K562 (cell line): ENCODE data around the gene OLAH. TPM values are rescaled to one million over a fixed set of nuclear protein-coding genes. Genes with fewer than 3 reads are reported as not detected.
A peak's percentile ranks its signal among the peaks of the same experiment; 100 is the strongest.

Experiments
- BHLHE40 ChIP-seq: IDR thresholded peaks from 2 replicates; pipeline ENCODE4 v1.6.1; 2011; ENCODE audit warnings: low read length, improper control_type of control experiment
- DNMT1 ChIP-seq: fragments of 450-650 bp; IDR thresholded peaks from 2 replicates; pipeline ENCODE4 v1.6.1; 2016; ENCODE audit warnings: antibody characterized with exemption, mild to moderate bottlenecking
- HLTF ChIP-seq: fragments of 450-650 bp; IDR thresholded peaks from 2 replicates; pipeline ENCODE4 v1.6.1; 2016
- HNRNPLL ChIP-seq: fragments of 200-400 bp; formaldehyde crosslinking; IDR thresholded peaks from 2 replicates; pipeline ENCODE4 v1.6.1; 2017; ENCODE audit warnings: low read length, low read depth, mild to moderate bottlenecking; ENCODE audit not compliant: poor library complexity, severe bottlenecking
- LCOR ChIP-seq: sonication (generic); formaldehyde crosslinking; IDR thresholded peaks from 2 replicates; pipeline ENCODE4 v1.8.0; 2022; ENCODE audit warnings: mild to moderate bottlenecking, missing genetic modification reagents
- SMARCA5 ChIP-seq: fragments of 450-650 bp; IDR thresholded peaks from 2 replicates; pipeline ENCODE4 v1.6.1; 2016
- ZFX ChIP-seq: sonication (generic); formaldehyde crosslinking; IDR thresholded peaks from 2 replicates; pipeline ENCODE4 v1.8.0; 2022; ENCODE audit warnings: mild to moderate bottlenecking, missing genetic modification reagents, moderate library complexity
- ZNF146 ChIP-seq: IDR thresholded peaks from one replicate; pipeline ENCODE4 v1.6.1; 2018; ENCODE audit warnings: missing compliant biosample characterization; ENCODE audit not compliant: unreplicated experiment
- ZNF354B ChIP-seq: fragments of 250-450 bp; sonication (Bioruptor Pico); IDR thresholded peaks from 2 replicates; pipeline ENCODE4 v1.4.0; 2020
- polyA plus RNA-seq, 8 experiments: library from polyadenylated mRNA; depleted of rRNA in 4 of 8; stranded (reverse) in 5 of 8; unstranded in 3 of 8; fragments of >200 nt; fragmentation: Nextera tagmentation in 2 of 8; fragmentation: Illumina TruSeq in 1 of 8; extraction: Ambion mirVana in 2 of 8; extraction: Trizol in 1 of 8; gene quantifications; 2 replicates each; pipeline versions ENCODE4 v1.2.1 to v1.2.3, GENCODE V29; 2011 to 2014; ENCODE audit warnings: inconsistent platforms in 1 of 8, missing spikeins in 1 of 8
- total RNA-seq, 7 experiments: library from RNA; depleted of rRNA in 6 of 7; stranded (reverse); fragments of >200 nt in 6 of 7; fragmentation: Illumina TruSeq in 2 of 7; extraction: Trizol in 2 of 7; gene quantifications; 2 replicates each; pipeline versions ENCODE4 v1.2.1 to v1.2.3, GENCODE V29; 2011 to 2021; ENCODE audit warnings: low replicate concordance in 1 of 7
- TF ChIP-seq, protein P1 (sequence below): fragments of 450-650 bp; formaldehyde crosslinking; IDR thresholded peaks from 2 replicates; pipeline ENCODE4 v1.4.0; 2020; ENCODE audit warnings: mild to moderate bottlenecking, moderate library complexity
- TF ChIP-seq, protein P2 (sequence below): IDR thresholded peaks from 3 replicates; pipeline ENCODE4 v1.6.1; 2011; ENCODE audit warnings: borderline replicate concordance, mild to moderate bottlenecking; ENCODE audit not compliant: insufficient read length, insufficient read depth
- TF ChIP-seq, protein P3 (sequence below): sonication (generic); formaldehyde crosslinking; IDR thresholded peaks from 2 replicates; pipeline ENCODE4 v1.9.0; 2022; ENCODE audit warnings: mild to moderate bottlenecking, missing genetic modification reagents
- TF ChIP-seq, protein P4 (sequence below), 2 experiments: fragments of 450-650 bp; formaldehyde crosslinking in 1 of 2; IDR thresholded peaks; 2 replicates each; pipeline versions ENCODE4 v1.4.0 to v1.6.1; 2014 to 2020; ENCODE audit warnings: mild to moderate bottlenecking in 2 of 2, borderline replicate concordance in 1 of 2, low read depth in 1 of 2
- TF ChIP-seq, protein P5 (sequence below): fragments of 200-800 bp; sonication (Bioruptor generic); IDR thresholded peaks from 2 replicates; pipeline ENCODE4 v1.6.1; 2017; ENCODE audit warnings: missing genetic modification characterization, missing compliant biosample characterization

The OLAH gene
- total and polyA plus RNA-seq, 9 of the 15 experiments (the other 6 are each of a cell fraction or from before 2014, with no cell fraction given) = 0.11 to 0.45 (median 0.18) TPM; not detected in 3

DNA sequence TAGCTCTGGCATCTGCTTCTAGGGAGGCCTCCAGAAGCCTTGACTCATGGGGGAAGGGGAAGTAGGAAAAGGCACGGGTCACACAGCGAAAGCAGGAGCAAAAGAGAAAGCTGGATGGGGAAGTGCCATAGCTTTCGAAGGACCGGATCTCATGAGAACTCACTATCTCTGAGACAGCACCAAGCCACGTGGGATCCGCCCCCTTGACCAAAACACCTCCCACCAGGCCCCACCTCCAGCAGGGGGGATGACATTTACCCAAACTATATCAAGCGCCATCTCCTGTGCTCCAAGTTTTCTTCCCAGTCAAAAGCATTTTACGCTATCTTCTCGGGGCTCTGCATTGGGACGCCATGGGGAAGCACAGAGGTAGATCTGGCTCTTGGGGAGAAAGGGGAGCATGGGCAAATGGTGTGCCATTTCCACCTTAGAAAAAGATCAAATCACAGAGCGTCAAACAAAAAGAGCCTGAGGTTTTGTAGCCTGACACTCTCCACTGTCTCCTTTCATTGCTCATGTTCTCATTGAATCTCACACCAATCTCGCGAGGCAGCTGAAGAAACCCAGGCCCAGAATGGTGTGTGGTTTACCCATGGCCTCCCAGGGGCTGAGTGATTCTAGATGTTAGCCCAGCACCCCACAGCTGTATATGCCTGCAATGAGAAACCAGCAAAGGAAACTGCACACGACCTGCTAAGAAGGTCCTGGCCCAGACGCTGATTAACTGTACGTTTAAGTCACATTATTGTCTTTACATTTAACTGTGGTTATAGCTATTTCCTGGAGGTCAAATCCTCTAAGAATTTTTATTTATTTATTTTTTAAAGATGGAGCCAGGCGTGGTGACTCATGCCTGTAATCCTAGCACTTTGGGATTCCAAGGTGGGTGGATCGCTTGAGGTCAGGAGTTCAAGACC, 8.1 kb upstream of the OLAH start (continued):
- TF ChIP-seq ZFX (CRISPR knock-in tag) (peak; percentile 24; the same call in 1 of the 2 replicates), HLTF (no peak), LCOR (CRISPR knock-in tag) (no peak), ZNF146 (no peak), ZNF354B (CRISPR knock-in tag) (no peak), HNRNPLL (peak; percentile 50), DNMT1 (no peak), SMARCA5 (no peak), BHLHE40 (peak; percentile 64)
- TF ChIP-seq, protein P1, sequence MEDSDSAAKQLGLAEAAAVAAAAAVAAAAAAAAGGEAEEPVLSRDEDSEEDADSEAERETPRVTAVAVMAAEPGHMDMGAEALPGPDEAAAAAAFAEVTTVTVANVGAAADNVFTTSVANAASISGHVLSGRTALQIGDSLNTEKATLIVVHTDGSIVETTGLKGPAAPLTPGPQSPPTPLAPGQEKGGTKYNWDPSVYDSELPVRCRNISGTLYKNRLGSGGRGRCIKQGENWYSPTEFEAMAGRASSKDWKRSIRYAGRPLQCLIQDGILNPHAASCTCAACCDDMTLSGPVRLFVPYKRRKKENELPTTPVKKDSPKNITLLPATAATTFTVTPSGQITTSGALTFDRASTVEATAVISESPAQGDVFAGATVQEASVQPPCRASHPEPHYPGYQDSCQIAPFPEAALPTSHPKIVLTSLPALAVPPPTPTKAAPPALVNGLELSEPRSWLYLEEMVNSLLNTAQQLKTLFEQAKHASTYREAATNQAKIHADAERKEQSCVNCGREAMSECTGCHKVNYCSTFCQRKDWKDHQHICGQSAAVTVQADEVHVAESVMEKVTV (CRISPR knock-in tag) = no peak
- TF ChIP-seq, protein P2, sequence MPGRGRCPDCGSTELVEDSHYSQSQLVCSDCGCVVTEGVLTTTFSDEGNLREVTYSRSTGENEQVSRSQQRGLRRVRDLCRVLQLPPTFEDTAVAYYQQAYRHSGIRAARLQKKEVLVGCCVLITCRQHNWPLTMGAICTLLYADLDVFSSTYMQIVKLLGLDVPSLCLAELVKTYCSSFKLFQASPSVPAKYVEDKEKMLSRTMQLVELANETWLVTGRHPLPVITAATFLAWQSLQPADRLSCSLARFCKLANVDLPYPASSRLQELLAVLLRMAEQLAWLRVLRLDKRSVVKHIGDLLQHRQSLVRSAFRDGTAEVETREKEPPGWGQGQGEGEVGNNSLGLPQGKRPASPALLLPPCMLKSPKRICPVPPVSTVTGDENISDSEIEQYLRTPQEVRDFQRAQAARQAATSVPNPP = no peak
- TF ChIP-seq, protein P3, sequence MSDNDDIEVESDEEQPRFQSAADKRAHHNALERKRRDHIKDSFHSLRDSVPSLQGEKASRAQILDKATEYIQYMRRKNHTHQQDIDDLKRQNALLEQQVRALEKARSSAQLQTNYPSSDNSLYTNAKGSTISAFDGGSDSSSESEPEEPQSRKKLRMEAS (CRISPR knock-in tag) = peak; percentile 85
- TF ChIP-seq, protein P4, sequence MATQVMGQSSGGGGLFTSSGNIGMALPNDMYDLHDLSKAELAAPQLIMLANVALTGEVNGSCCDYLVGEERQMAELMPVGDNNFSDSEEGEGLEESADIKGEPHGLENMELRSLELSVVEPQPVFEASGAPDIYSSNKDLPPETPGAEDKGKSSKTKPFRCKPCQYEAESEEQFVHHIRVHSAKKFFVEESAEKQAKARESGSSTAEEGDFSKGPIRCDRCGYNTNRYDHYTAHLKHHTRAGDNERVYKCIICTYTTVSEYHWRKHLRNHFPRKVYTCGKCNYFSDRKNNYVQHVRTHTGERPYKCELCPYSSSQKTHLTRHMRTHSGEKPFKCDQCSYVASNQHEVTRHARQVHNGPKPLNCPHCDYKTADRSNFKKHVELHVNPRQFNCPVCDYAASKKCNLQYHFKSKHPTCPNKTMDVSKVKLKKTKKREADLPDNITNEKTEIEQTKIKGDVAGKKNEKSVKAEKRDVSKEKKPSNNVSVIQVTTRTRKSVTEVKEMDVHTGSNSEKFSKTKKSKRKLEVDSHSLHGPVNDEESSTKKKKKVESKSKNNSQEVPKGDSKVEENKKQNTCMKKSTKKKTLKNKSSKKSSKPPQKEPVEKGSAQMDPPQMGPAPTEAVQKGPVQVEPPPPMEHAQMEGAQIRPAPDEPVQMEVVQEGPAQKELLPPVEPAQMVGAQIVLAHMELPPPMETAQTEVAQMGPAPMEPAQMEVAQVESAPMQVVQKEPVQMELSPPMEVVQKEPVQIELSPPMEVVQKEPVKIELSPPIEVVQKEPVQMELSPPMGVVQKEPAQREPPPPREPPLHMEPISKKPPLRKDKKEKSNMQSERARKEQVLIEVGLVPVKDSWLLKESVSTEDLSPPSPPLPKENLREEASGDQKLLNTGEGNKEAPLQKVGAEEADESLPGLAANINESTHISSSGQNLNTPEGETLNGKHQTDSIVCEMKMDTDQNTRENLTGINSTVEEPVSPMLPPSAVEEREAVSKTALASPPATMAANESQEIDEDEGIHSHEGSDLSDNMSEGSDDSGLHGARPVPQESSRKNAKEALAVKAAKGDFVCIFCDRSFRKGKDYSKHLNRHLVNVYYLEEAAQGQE (IDR thresholded peaks at IDR 0.05; ENCODE audit: borderline replicate concordance) = peak; percentile 17; the same call in 1 of the 2 replicates
- TF ChIP-seq, protein P4 (CRISPR knock-in tag; IDR thresholded peaks at IDR 0.05; ENCODE audit: low read depth) = no peak
- TF ChIP-seq, protein P5, sequence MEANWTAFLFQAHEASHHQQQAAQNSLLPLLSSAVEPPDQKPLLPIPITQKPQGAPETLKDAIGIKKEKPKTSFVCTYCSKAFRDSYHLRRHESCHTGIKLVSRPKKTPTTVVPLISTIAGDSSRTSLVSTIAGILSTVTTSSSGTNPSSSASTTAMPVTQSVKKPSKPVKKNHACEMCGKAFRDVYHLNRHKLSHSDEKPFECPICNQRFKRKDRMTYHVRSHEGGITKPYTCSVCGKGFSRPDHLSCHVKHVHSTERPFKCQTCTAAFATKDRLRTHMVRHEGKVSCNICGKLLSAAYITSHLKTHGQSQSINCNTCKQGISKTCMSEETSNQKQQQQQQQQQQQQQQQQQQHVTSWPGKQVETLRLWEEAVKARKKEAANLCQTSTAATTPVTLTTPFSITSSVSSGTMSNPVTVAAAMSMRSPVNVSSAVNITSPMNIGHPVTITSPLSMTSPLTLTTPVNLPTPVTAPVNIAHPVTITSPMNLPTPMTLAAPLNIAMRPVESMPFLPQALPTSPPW (CRISPR knock-in tag) = peak; percentile 80
